ENCODE data around the gene KLHDC7B. TPM values are rescaled to one million over a fixed set of nuclear protein-coding genes. Genes with fewer than 3 reads are reported as not detected.
"Not testable (repeated sequence)": the region's sequence is repeated elsewhere in the genome, so short reads cannot be mapped to it uniquely, and the experiment has no call there.

The KLHDC7B gene
- total RNA-seq, 2 experiments from 2014 or later = 5.8 to 6.8 TPM

- Mint-ChIP-seq H3K27ac (no peak overlapping the region), H3K4me1 (ENCODE audit: low read depth) (peaks cover 22% of the 10 kb centered on the region), H3K27me3 (no peaks in the 10 kb centered on the region), H3K4me3 (no peak overlapping the region), H3K36me3 (ENCODE audit: low read depth) (peaks cover 37% of the 10 kb centered on the region), H3K9me3 (no peaks in the 10 kb centered on the region)
- TF ChIP-seq CTCF (IDR thresholded peaks at IDR 0.05) = no peak
- ATAC-seq (no peak), DNase-seq (no peak)
- intact Hi-C loops (cut with micrococcal nuclease) = no loop called here
- CTCF ChIA-PET = interaction anchor here (0.7 to 0.9 kb wide), 2 partner anchors 8 to 156 kb away, joined by 3 read pairs; no protein-coding TSS in a partner anchor
- POLR2A ChIA-PET = interaction anchor here (1.0 to 5.0 kb wide), 2 partner anchors 8 to 9 kb away, joined by 5 to 58 read pairs; partner anchors contain the start of gene SCO2
These were observed 28.8 kb upstream of the KLHDC7B start for GRCh38 chr22:50516891-50517290.

GRCh38 chr22:50517495-50518260 lies 28.0 kb upstream of the KLHDC7B start:
- Mint-ChIP-seq H3K27me3 (no peaks in the 10 kb centered on the region), H3K36me3 (ENCODE audit: low read depth) (peaks cover 33% of the 10 kb centered on the region), H3K9me3 (no peaks in the 10 kb centered on the region), H3K4me1 (ENCODE audit: low read depth) (peaks cover 16% of the 10 kb centered on the region), H3K27ac (no peak overlapping the region), H3K4me3 (no peak overlapping the region)
- intact Hi-C loops (cut with micrococcal nuclease) = no loop called here
- DNase-seq (no peak), ATAC-seq (no peak)
- ChIA-PET POLR2A (interaction anchor here (1.0 to 5.0 kb wide), 3 partner anchors 8 to 9 kb away, joined by 5 to 58 read pairs (median 26); partner anchors contain the start of genes LMF2, NCAPH2 and SCO2), CTCF (interaction anchor here (0.9 kb wide), 1 partner anchor 9 kb away, joined by 3 read pairs; no protein-coding TSS in a partner anchor)
- TF ChIP-seq CTCF (IDR thresholded peaks at IDR 0.05) = no peak

- ATAC-seq (no peak), DNase-seq (no peak)
- ChIA-PET POLR2A (interaction anchor here (0.9 to 3.0 kb wide), 3 partner anchors 9 to 29 kb away, joined by 3 to 26 read pairs (median 4); partner anchors contain the start of genes LMF2 and NCAPH2), CTCF (interaction anchor here (1.2 kb wide), 1 partner anchor 308 kb away, joined by 3 read pairs; no protein-coding TSS in a partner anchor)
- Mint-ChIP-seq H3K27ac (no peak overlapping the region), H3K4me3 (no peak overlapping the region), H3K36me3 (ENCODE audit: low read depth) (peaks cover 35% of the 10 kb centered on the region), H3K9me3 (no peaks in the 10 kb centered on the region), H3K27me3 (no peaks in the 10 kb centered on the region), H3K4me1 (ENCODE audit: low read depth) (peaks cover 13% of the 10 kb centered on the region)
- no peak for TF ChIP-seq CTCF (IDR thresholded peaks at IDR 0.05)
- intact Hi-C loops (cut with micrococcal nuclease) = no loop called here
These were observed 27.1 kb upstream of the KLHDC7B start for GRCh38 chr22:50518606-50519005.

- H3K27me3 Mint-ChIP-seq = no peaks in the 10 kb centered on the region
- H3K27ac Mint-ChIP-seq = no peak overlapping the region
- intact Hi-C loops (cut with micrococcal nuclease) = no loop called here
- H3K9me3 Mint-ChIP-seq = no peaks in the 10 kb centered on the region
- no peak overlapping the region for H3K4me3 Mint-ChIP-seq
- ChIA-PET CTCF (interaction anchor here (1.2 kb wide), 1 partner anchor 309 kb away, joined by 3 read pairs; no protein-coding TSS in a partner anchor), POLR2A (interaction anchor here (0.8 to 3.0 kb wide), 5 partner anchors 9 to 65 kb away, joined by 3 to 26 read pairs (median 4); partner anchors contain the start of genes LMF2 and NCAPH2)
- H3K36me3 Mint-ChIP-seq (ENCODE audit: low read depth) = peaks cover 35% of the 10 kb centered on the region
- no peak for DNase-seq
- ATAC-seq = no peak
- H3K4me1 Mint-ChIP-seq (ENCODE audit: low read depth) = peaks cover 13% of the 10 kb centered on the region
- no peak for TF ChIP-seq CTCF (IDR thresholded peaks at IDR 0.05)
These were observed 26.5 kb upstream of the KLHDC7B start for GRCh38 chr22:50519151-50519550.

GRCh38 chr22:50520184-50520583 lies 25.5 kb upstream of the KLHDC7B start:
- not testable (repeated sequence) for H3K27ac Mint-ChIP-seq

More at GRCh38 chr22:50520184-50520583, 25.5 kb upstream of the KLHDC7B start:
- Mint-ChIP-seq H3K36me3 (ENCODE audit: low read depth) (peaks cover 34% of the 10 kb centered on the region), H3K4me1 (ENCODE audit: low read depth) (peaks cover 11% of the 10 kb centered on the region)
- CTCF ChIA-PET; intact Hi-C loops (cut with micrococcal nuclease); DNase-seq; ATAC-seq; H3K27me3 Mint-ChIP-seq; H3K4me3 Mint-ChIP-seq; H3K9me3 Mint-ChIP-seq: not testable (repeated sequence)
- POLR2A ChIA-PET = interaction anchor here (3.0 kb wide), 1 partner anchor 11 kb away, joined by 26 read pairs; the partner anchor contains the start of genes LMF2 and NCAPH2

Measured in activated CD8-positive, alpha-beta T cell treated with anti-CD3 and anti-CD28 coated beads for 36 hours (primary cell).